Liver (tissue), 9 donors: ENCODE data around the gene ZXDC. TPM values are rescaled to one million over a fixed set of nuclear protein-coding genes. Genes with fewer than 3 reads are reported as not detected.
A peak's percentile ranks its signal among the peaks of the same experiment; 100 is the strongest.

Source experiments
- DNase-seq: peaks from one replicate; pipeline ENCODE4 v3.0.0-alpha.2; 2017; ENCODE audit warnings: low spot score
- H3K27ac ChIP-seq, 2 donors: one replicate each; pipeline ENCODE4 v1.7.0; 2013; ENCODE audit warnings: inconsistent platforms in 2 of 2, low read length in 2 of 2, control low read depth in 1 of 2, low read depth in 1 of 2, mild to moderate bottlenecking in 1 of 2
- H3K27me3 ChIP-seq, 4 donors: one replicate each; pipeline versions ENCODE4 v1.6.1 to v1.7.0; 2013; ENCODE audit warnings: low read length in 3 of 4, inconsistent platforms in 1 of 4, mild to moderate bottlenecking in 1 of 4, moderate library complexity in 1 of 4; ENCODE audit not compliant: control insufficient read depth in 4 of 4, insufficient read depth in 4 of 4
- H3K36me3 ChIP-seq, 4 donors: one replicate each; pipeline versions ENCODE4 v1.6.1 to v1.7.0; 2013; ENCODE audit warnings: low read length in 3 of 4, mild to moderate bottlenecking in 3 of 4, low read depth in 1 of 4, moderate library complexity in 1 of 4; ENCODE audit not compliant: control insufficient read depth in 4 of 4, insufficient read depth in 3 of 4
- H3K4me1 ChIP-seq, 4 donors: one replicate each; pipeline versions ENCODE4 v1.6.1 to v1.7.0; 2013; ENCODE audit warnings: low read length in 3 of 4, mild to moderate bottlenecking in 3 of 4, moderate library complexity in 1 of 4; ENCODE audit not compliant: control insufficient read depth in 4 of 4, insufficient read depth in 4 of 4
- H3K4me3 ChIP-seq, 3 donors: one replicate each; pipeline versions ENCODE4 v1.6.1 to v1.7.0; 2013; ENCODE audit warnings: low read length in 3 of 3, control low read depth in 1 of 3, low read depth in 1 of 3, mild to moderate bottlenecking in 1 of 3
- H3K9ac ChIP-seq, 2 donors: one replicate each; pipeline ENCODE4 v1.7.0; 2013; ENCODE audit warnings: low read length in 2 of 2, mild to moderate bottlenecking in 2 of 2, moderate library complexity in 2 of 2, control low read depth in 1 of 2, low read depth in 1 of 2
- H3K9me3 ChIP-seq, 4 donors: one replicate each; pipeline versions ENCODE4 v1.6.1 to v1.7.0; 2013; ENCODE audit warnings: low read length in 3 of 4; ENCODE audit not compliant: control insufficient read depth in 4 of 4
- ATF3 ChIP-seq: IDR thresholded peaks from 2 replicates; pipeline ENCODE4 v1.6.1; 2016; ENCODE audit warnings: antibody characterized with exemption
- EGR1 ChIP-seq, 2 donors: IDR thresholded peaks; 2 replicates each; pipeline ENCODE4 v1.6.1; 2016 to 2018; ENCODE audit warnings: antibody characterized with exemption in 2 of 2, low read depth in 2 of 2
- FOXA1 ChIP-seq: IDR thresholded peaks from 2 replicates; pipeline ENCODE4 v1.6.1; 2016; ENCODE audit warnings: antibody characterized with exemption
- FOXA2 ChIP-seq: IDR thresholded peaks from 2 replicates; pipeline ENCODE4 v1.6.1; 2016; ENCODE audit warnings: antibody characterized with exemption
- GABPA ChIP-seq, 2 donors: IDR thresholded peaks in 1 of 2; conservative IDR thresholded peaks in 1 of 2; 2 replicates each; pipeline ENCODE4 v1.6.1; 2016; ENCODE audit warnings: antibody characterized with exemption in 2 of 2, mild to moderate bottlenecking in 1 of 2, moderate library complexity in 1 of 2
- HNF4A ChIP-seq, 2 donors: conservative IDR thresholded peaks; 2 replicates each; pipeline ENCODE4 v1.6.1; 2016; ENCODE audit warnings: antibody characterized with exemption in 2 of 2, mild to moderate bottlenecking in 2 of 2
- HNF4G ChIP-seq: IDR thresholded peaks from 2 replicates; pipeline ENCODE4 v1.6.1; 2016; ENCODE audit warnings: antibody characterized with exemption
- JUND ChIP-seq, 2 donors: IDR thresholded peaks; 2 replicates each; pipeline ENCODE4 v1.6.1; 2016; ENCODE audit warnings: antibody characterized with exemption in 2 of 2
- NR2F2 ChIP-seq: IDR thresholded peaks from 2 replicates; pipeline ENCODE4 v1.6.1; 2016; ENCODE audit warnings: antibody characterized with exemption
- RAD21 ChIP-seq, 2 donors: IDR thresholded peaks; 2 replicates each; pipeline ENCODE4 v1.6.1; 2016; ENCODE audit warnings: antibody characterized with exemption in 2 of 2, mild to moderate bottlenecking in 2 of 2
- RXRA ChIP-seq, 2 donors: IDR thresholded peaks; 2 replicates each; pipeline ENCODE4 v1.6.1; 2017 to 2018; ENCODE audit warnings: antibody characterized with exemption in 2 of 2, mild to moderate bottlenecking in 1 of 2
- SP1 ChIP-seq: IDR thresholded peaks from 2 replicates; pipeline ENCODE4 v1.6.1; 2018; ENCODE audit warnings: antibody characterized with exemption, mild to moderate bottlenecking
- TAF1 ChIP-seq: conservative IDR thresholded peaks from 2 replicates; pipeline ENCODE4 v1.6.1; 2016; ENCODE audit warnings: antibody characterized with exemption, mild to moderate bottlenecking
- YY1 ChIP-seq: IDR thresholded peaks from 2 replicates; pipeline ENCODE4 v1.6.1; 2016; ENCODE audit warnings: antibody characterized with exemption, mild to moderate bottlenecking
- ZBTB33 ChIP-seq: IDR thresholded peaks from 2 replicates; pipeline ENCODE4 v1.6.1; 2016; ENCODE audit warnings: antibody characterized with exemption
- WGBS: extraction: QIAGEN DNeasy Blood & Tissue Kit; methylation state at CpG from one replicate; pipeline ENCODE4 v1.1.7; 2013; 5-methylcytosine and 5-hydroxymethylcytosine counted together
- polyA plus RNA-seq, 2 donors: library from polyadenylated mRNA; stranded (reverse) in 1 of 2; unstranded in 1 of 2; fragments of 200-250 nt in 1 of 2; fragments of >200 nt in 1 of 2; fragmentation: Nextera tagmentation in 1 of 2; extraction: Ambion mirVana in 1 of 2; gene quantifications; one replicate each; pipeline versions ENCODE4 v1.2.1 to v1.2.3, GENCODE V29; 2013 to 2015
- total RNA-seq, 2 donors: library from RNA; depleted of rRNA; stranded (reverse); fragments of >200 nt; gene quantifications; one replicate each; pipeline ENCODE4 v1.2.3, GENCODE V29; 2014
- TF ChIP-seq, protein P1 (sequence below): fragments of 150-350 bp; IDR thresholded peaks from 2 replicates; pipeline ENCODE4 v1.5.1; 2017; ENCODE audit warnings: improper control_type of control experiment, low read depth, low read length; ENCODE audit not compliant: missing input control
- TF ChIP-seq, protein P2 (sequence below): IDR thresholded peaks from 2 replicates; pipeline ENCODE4 v1.6.1; 2016; ENCODE audit warnings: antibody characterized with exemption, mild to moderate bottlenecking
- TF ChIP-seq, protein P3 (sequence below): IDR thresholded peaks from 2 replicates; pipeline ENCODE4 v1.6.1; 2016; ENCODE audit warnings: antibody characterized with exemption
- donor health status: healthy.
- donor health status: healthy.
- donor health status: healthy.
- donor health status: healthy.
- donor health status: healthy.

The ZXDC gene
- total and polyA plus RNA-seq, 4 donors: 7.0 to 42.3 (median 13.9) TPM

- H3K9ac ChIP-seq: no peak overlapping the region
- H3K27me3 ChIP-seq: no peaks in the 10 kb centered on the region
- no peaks in the 10 kb centered on the region for H3K9me3 ChIP-seq
- H3K36me3 ChIP-seq: peaks cover 4 to 14% (median 11%) of the 10 kb centered on the region in 4 donors
- TF ChIP-seq, protein P1, sequence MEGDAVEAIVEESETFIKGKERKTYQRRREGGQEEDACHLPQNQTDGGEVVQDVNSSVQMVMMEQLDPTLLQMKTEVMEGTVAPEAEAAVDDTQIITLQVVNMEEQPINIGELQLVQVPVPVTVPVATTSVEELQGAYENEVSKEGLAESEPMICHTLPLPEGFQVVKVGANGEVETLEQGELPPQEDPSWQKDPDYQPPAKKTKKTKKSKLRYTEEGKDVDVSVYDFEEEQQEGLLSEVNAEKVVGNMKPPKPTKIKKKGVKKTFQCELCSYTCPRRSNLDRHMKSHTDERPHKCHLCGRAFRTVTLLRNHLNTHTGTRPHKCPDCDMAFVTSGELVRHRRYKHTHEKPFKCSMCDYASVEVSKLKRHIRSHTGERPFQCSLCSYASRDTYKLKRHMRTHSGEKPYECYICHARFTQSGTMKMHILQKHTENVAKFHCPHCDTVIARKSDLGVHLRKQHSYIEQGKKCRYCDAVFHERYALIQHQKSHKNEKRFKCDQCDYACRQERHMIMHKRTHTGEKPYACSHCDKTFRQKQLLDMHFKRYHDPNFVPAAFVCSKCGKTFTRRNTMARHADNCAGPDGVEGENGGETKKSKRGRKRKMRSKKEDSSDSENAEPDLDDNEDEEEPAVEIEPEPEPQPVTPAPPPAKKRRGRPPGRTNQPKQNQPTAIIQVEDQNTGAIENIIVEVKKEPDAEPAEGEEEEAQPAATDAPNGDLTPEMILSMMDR: no peak
- TF ChIP-seq NR2F2 (no peak), RXRA (IDR thresholded peaks at IDR 0.05) (no peak), ATF3 (no peak), FOXA2 (no peak), HNF4G (no peak), ZBTB33 (no peak), TAF1 (no peak), FOXA1 (no peak)
- TF ChIP-seq, protein P2, sequence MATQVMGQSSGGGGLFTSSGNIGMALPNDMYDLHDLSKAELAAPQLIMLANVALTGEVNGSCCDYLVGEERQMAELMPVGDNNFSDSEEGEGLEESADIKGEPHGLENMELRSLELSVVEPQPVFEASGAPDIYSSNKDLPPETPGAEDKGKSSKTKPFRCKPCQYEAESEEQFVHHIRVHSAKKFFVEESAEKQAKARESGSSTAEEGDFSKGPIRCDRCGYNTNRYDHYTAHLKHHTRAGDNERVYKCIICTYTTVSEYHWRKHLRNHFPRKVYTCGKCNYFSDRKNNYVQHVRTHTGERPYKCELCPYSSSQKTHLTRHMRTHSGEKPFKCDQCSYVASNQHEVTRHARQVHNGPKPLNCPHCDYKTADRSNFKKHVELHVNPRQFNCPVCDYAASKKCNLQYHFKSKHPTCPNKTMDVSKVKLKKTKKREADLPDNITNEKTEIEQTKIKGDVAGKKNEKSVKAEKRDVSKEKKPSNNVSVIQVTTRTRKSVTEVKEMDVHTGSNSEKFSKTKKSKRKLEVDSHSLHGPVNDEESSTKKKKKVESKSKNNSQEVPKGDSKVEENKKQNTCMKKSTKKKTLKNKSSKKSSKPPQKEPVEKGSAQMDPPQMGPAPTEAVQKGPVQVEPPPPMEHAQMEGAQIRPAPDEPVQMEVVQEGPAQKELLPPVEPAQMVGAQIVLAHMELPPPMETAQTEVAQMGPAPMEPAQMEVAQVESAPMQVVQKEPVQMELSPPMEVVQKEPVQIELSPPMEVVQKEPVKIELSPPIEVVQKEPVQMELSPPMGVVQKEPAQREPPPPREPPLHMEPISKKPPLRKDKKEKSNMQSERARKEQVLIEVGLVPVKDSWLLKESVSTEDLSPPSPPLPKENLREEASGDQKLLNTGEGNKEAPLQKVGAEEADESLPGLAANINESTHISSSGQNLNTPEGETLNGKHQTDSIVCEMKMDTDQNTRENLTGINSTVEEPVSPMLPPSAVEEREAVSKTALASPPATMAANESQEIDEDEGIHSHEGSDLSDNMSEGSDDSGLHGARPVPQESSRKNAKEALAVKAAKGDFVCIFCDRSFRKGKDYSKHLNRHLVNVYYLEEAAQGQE: no peak
- DNase-seq: peak; percentile 30
- H3K4me1 ChIP-seq: peaks cover 14 to 56% (median 50%) of the 10 kb centered on the region in 4 donors
- H3K27ac ChIP-seq: peak overlapping the region; percentile 17 to 51
- H3K4me3 ChIP-seq: no peak overlapping the region
- 80% methylated on average over 9 of the region's 9 CpGs for WGBS
Observed at GRCh38 chr3:126450219-126450618, 25.5 kb downstream of the ZXDC start.

- DNase-seq: peak; percentile 40
- H3K4me1 ChIP-seq: peaks cover 14 to 58% (median 49%) of the 10 kb centered on the region in 4 donors
- H3K4me3 ChIP-seq: no peak overlapping the region
- peak; percentile 79 to 83 for TF ChIP-seq HNF4A (conservative IDR thresholded peaks at IDR 0.05)
- TF ChIP-seq RXRA (IDR thresholded peaks at IDR 0.05): peak; percentile 85 to 90
- TF ChIP-seq ATF3: no peak
- TF ChIP-seq JUND (IDR thresholded peaks at IDR 0.05): no peak
- TF ChIP-seq RAD21 (IDR thresholded peaks at IDR 0.05): peak in 1 of 2 donors; percentile 37
- no peak for TF ChIP-seq HNF4G
- TF ChIP-seq GABPA (IDR thresholded peaks at IDR 0.05 in 1 of 2, conservative IDR thresholded peaks at IDR 0.05 in 1 of 2): no peak
- no peak for TF ChIP-seq EGR1 (IDR thresholded peaks at IDR 0.05; ENCODE audit: low read depth in 2 of 2)
- peak; percentile 49 for TF ChIP-seq YY1
- TF ChIP-seq, protein P2: peak; percentile 22
- TF ChIP-seq NR2F2: no peak
- TF ChIP-seq, protein P1: no peak
- TF ChIP-seq FOXA1: no peak
- peak; percentile 77 for TF ChIP-seq SP1
- TF ChIP-seq, protein P3, sequence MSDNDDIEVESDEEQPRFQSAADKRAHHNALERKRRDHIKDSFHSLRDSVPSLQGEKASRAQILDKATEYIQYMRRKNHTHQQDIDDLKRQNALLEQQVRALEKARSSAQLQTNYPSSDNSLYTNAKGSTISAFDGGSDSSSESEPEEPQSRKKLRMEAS: peak; percentile 27
- no peaks in the 10 kb centered on the region for H3K27me3 ChIP-seq
- no peaks in the 10 kb centered on the region for H3K9me3 ChIP-seq
- peaks cover 4 to 14% (median 11%) of the 10 kb centered on the region in 4 donors for H3K36me3 ChIP-seq
- no peak overlapping the region for H3K9ac ChIP-seq
- peak overlapping the region; percentile 29 to 51 for H3K27ac ChIP-seq
- 37% methylated on average over 11 of the region's 11 CpGs for WGBS
Observed at GRCh38 chr3:126449621-126450051, 26.1 kb downstream of the ZXDC start.
